Fibroblast of lung (primary cell): Measurements from ENCODE around the gene ELMO1. TPM values are rescaled to one million over a fixed set of nuclear protein-coding genes. Genes with fewer than 3 reads are reported as not detected.

Experiments
- DNase-seq, 2 donors: peaks; one replicate each; pipeline versions ENCODE4 v3.0.0 to v3.0.0-alpha.2; 2010; ENCODE audit warnings: low read depth in 2 of 2
- H2AFZ ChIP-seq: 2 replicates; pipeline ENCODE4 v1.5.1; 2012; ENCODE audit warnings: low read length, control low read depth, inconsistent platforms
- H3K27ac ChIP-seq: 2 replicates; pipeline ENCODE4 v1.5.1; 2011; ENCODE audit warnings: low read length, control low read depth; ENCODE audit not compliant: insufficient read depth
- H3K27me3 ChIP-seq: 2 replicates; pipeline ENCODE4 v1.5.1; 2011; ENCODE audit warnings: mild to moderate bottlenecking, low read length; ENCODE audit not compliant: control insufficient read depth, insufficient read depth
- H3K36me3 ChIP-seq: 2 replicates; pipeline ENCODE4 v1.5.1; 2011; ENCODE audit warnings: low read length; ENCODE audit not compliant: control insufficient read depth, insufficient read depth
- H3K4me1 ChIP-seq: 2 replicates; pipeline ENCODE4 v1.5.1; 2011; ENCODE audit warnings: low read length; ENCODE audit not compliant: control insufficient read depth, insufficient read depth; ENCODE audit errors: extremely low read depth
- H3K4me2 ChIP-seq: 2 replicates; pipeline ENCODE4 v1.5.1; 2011; ENCODE audit warnings: low read length, control low read depth; ENCODE audit not compliant: insufficient read depth; ENCODE audit errors: extremely low read depth
- H3K4me3 ChIP-seq, 4 experiments: fragments of 200-600 bp in 1 of 4; sonication (generic) in 1 of 4; replicated peaks in 1 of 4; 2 replicates each; pipeline ENCODE4 v1.5.1; 2011 to 2016; ENCODE audit warnings: low read length in 4 of 4, low read depth in 3 of 4, mild to moderate bottlenecking in 3 of 4, control low read depth in 2 of 4, inconsistent platforms in 1 of 4, mixed read lengths in 1 of 4; ENCODE audit not compliant: insufficient read depth in 1 of 4; ENCODE audit errors: control extremely low read depth in 1 of 4
- H3K79me2 ChIP-seq: 2 replicates; pipeline ENCODE4 v1.5.1; 2012; ENCODE audit warnings: mild to moderate bottlenecking, low read length, inconsistent platforms; ENCODE audit not compliant: control insufficient read depth, insufficient read depth
- H3K9ac ChIP-seq: 2 replicates; pipeline ENCODE4 v1.5.1; 2011; ENCODE audit warnings: mild to moderate bottlenecking, low read length, control low read depth; ENCODE audit not compliant: insufficient read depth
- H3K9me3 ChIP-seq: 2 replicates; pipeline ENCODE4 v1.5.1; 2012; ENCODE audit warnings: low read depth, low read length; ENCODE audit not compliant: control insufficient read depth, insufficient read depth
- H4K20me1 ChIP-seq: 2 replicates; pipeline ENCODE4 v1.5.1; 2011; ENCODE audit warnings: low read length; ENCODE audit not compliant: control insufficient read depth, insufficient read depth; ENCODE audit errors: extremely low read depth
- CTCF ChIP-seq, 2 donors: IDR thresholded peaks in 1 of 2; conservative IDR thresholded peaks in 1 of 2; 1 replicate in 1 of 2; 2 replicates in 1 of 2; pipeline ENCODE4 v1.5.1; 2011 to 2012; ENCODE audit warnings: low read length in 2 of 2, control low read depth in 1 of 2, inconsistent platforms in 1 of 2, low read depth in 1 of 2, mild to moderate bottlenecking in 1 of 2
- EZH2 ChIP-seq: IDR thresholded peaks from 2 replicates; pipeline ENCODE4 v1.5.1; 2012; ENCODE audit warnings: low read length, control low read depth, mild to moderate bottlenecking; ENCODE audit errors: missing control alignments
- polyA plus RNA-seq, 2 donors: library from polyadenylated mRNA; depleted of rRNA in 1 of 2; stranded (reverse) in 1 of 2; unstranded in 1 of 2; fragments of >200 nt; gene quantifications; 2 replicates each; pipeline ENCODE4 v1.2.1, GENCODE V29; 2011 to 2012; ENCODE audit warnings: missing spikeins in 1 of 2
- total RNA-seq: library from RNA; depleted of rRNA; stranded (reverse); fragments of >200 nt; gene quantifications from 2 replicates; pipeline ENCODE4 v1.2.1, GENCODE V29; 2014

ELMO1 gene
- total and polyA plus RNA-seq, 2 donors (not counting 1 experiment from before 2014, with no cell fraction given) = 0.50 TPM; not detected in 1

DNA sequence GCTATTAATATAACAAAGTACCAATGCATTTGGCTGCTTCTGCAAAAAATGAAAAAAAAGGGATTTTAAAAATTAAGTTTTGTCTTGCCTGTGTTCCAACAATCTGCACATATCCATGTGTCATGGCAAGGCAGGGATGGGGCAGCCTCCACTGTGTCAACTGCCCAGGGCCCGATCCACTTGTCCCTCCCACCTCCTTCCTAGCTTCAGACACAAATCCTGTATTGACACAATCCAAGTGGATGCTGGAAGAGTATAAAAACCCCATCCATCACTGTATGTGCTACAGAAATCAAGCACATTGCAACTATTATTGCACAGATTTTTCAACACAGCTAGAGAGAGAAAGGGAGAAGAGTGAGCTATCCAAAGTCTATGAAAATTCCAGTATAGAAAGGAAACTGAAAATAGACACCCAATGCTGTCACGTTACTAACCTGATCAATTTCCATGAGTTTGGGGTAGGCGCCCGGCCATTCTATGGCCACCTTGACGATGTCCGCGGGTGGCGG, 106.4 kb downstream of the ELMO1 start:
- no peak for DNase-seq
- no peaks in the 10 kb centered on the region for H3K79me2 ChIP-seq
- no peaks in the 10 kb centered on the region for H4K20me1 ChIP-seq
- no peaks in the 10 kb centered on the region for H3K36me3 ChIP-seq
- H2AFZ ChIP-seq = no peak overlapping the region
- no peaks in the 10 kb centered on the region for H3K9me3 ChIP-seq
- TF ChIP-seq CTCF (conservative IDR thresholded peaks at IDR 0.05 in 1 of 2, IDR thresholded peaks at IDR 0.05 in 1 of 2; ENCODE audit: low read depth in 1 of 2, low read length in 2 of 2) (no peak), EZH2 (no peak)
- no peak overlapping the region for H3K4me2 ChIP-seq
- H3K9ac ChIP-seq = no peak overlapping the region
- no peak overlapping the region for H3K27ac ChIP-seq
- H3K27me3 ChIP-seq = no peaks in the 10 kb centered on the region
- no peak overlapping the region for H3K4me3 ChIP-seq
- no peaks in the 10 kb centered on the region for H3K4me1 ChIP-seq

GRCh38 chr7:37341033-37341630, 107.5 kb downstream of the ELMO1 start:
- no peak for DNase-seq
- H3K79me2 ChIP-seq = no peaks in the 10 kb centered on the region
- no peaks in the 10 kb centered on the region for H3K9me3 ChIP-seq
- no peaks in the 10 kb centered on the region for H3K4me1 ChIP-seq
- H4K20me1 ChIP-seq = no peaks in the 10 kb centered on the region
- no peak overlapping the region for H3K4me2 ChIP-seq
- TF ChIP-seq CTCF (conservative IDR thresholded peaks at IDR 0.05 in 1 of 2, IDR thresholded peaks at IDR 0.05 in 1 of 2; ENCODE audit: low read depth in 1 of 2, low read length in 2 of 2) (no peak), EZH2 (no peak)
- H2AFZ ChIP-seq = no peak overlapping the region
- no peak overlapping the region for H3K27ac ChIP-seq
- no peaks in the 10 kb centered on the region for H3K27me3 ChIP-seq
- no peak overlapping the region for H3K4me3 ChIP-seq
- H3K9ac ChIP-seq = no peak overlapping the region
- H3K36me3 ChIP-seq = no peaks in the 10 kb centered on the region

DNA sequence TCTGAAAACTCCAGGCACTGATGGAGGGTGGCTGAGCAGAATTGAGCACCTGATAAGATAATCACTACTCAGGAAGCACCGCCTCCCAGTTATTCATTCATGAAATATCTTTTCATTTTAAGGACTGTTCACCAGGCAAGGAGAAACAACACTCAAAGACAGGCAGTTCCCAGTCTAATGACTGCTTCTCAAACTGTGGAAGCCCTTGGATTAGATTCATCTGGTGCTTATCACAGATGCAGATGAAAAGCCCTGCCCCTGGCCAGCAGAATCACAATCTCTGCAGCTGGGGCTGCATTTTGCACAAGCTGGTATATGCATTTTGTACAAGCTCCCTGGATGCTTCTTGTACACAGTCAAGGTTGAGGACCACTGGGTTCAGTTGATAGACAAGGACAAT, 109.7 kb downstream of the ELMO1 start:
- H3K9ac ChIP-seq = no peak overlapping the region
- no peaks in the 10 kb centered on the region for H3K27me3 ChIP-seq
- no peak overlapping the region for H2AFZ ChIP-seq
- no peak overlapping the region for H3K27ac ChIP-seq
- H3K36me3 ChIP-seq = no peaks in the 10 kb centered on the region
- no peaks in the 10 kb centered on the region for H3K4me1 ChIP-seq
- TF ChIP-seq CTCF (conservative IDR thresholded peaks at IDR 0.05 in 1 of 2, IDR thresholded peaks at IDR 0.05 in 1 of 2; ENCODE audit: low read depth in 1 of 2, low read length in 2 of 2) (no peak), EZH2 (no peak)
- no peaks in the 10 kb centered on the region for H4K20me1 ChIP-seq
- H3K9me3 ChIP-seq = no peaks in the 10 kb centered on the region
- H3K4me2 ChIP-seq = no peak overlapping the region
- no peaks in the 10 kb centered on the region for H3K79me2 ChIP-seq
- DNase-seq = no peak
- no peak overlapping the region for H3K4me3 ChIP-seq
